GM18861 (cell line): ENCODE results near the gene TAAR1.
"Not testable (repeated sequence)": the region's sequence is repeated elsewhere in the genome, so short reads cannot be mapped to it uniquely, and the experiment has no call there.

Experiments
- ATAC-seq: cut with Tn5 transposase; IDR thresholded peaks from one replicate; pipeline ENCODE4 v1.9.1; 2021; ENCODE audit not compliant: unreplicated experiment

The TAAR1 gene

GRCh38 chr6:132659082-132659481, at the start of gene TAAR1:
Gene TAAR1 (minus strand): TSS chr6:132659182. CDS start chr6:132646003, 13,179 bp downstream.
- no peak for ATAC-seq

GRCh38 chr6:132708771-132709170, 49.8 kb upstream of the TAAR1 start:
- ATAC-seq: no peak

- no peak for ATAC-seq
Observed at GRCh38 chr6:132708002-132708401, 49.0 kb upstream of the TAAR1 start.

GRCh38 chr6:132706756-132707155, 47.8 kb upstream of the TAAR1 start:
- ATAC-seq: not testable (repeated sequence)

GRCh38 chr6:132703936-132704335, 45.0 kb upstream of the TAAR1 start:
- no peak for ATAC-seq

- peak; percentile 73 for ATAC-seq
Observed at GRCh38 chr6:132698608-132699007, 39.6 kb upstream of the TAAR1 start.

GRCh38 chr6:132695773-132696172, 36.8 kb upstream of the TAAR1 start:
- no peak for ATAC-seq

- no peak for ATAC-seq
Observed at GRCh38 chr6:132693478-132693877, 34.5 kb upstream of the TAAR1 start.

- no peak for ATAC-seq
Observed at GRCh38 chr6:132690678-132691077, 31.7 kb upstream of the TAAR1 start.

GRCh38 chr6:132687306-132687705, 28.3 kb upstream of the TAAR1 start:
- no peak for ATAC-seq

GRCh38 chr6:132686531-132686930, 27.5 kb upstream of the TAAR1 start:
- no peak for ATAC-seq

- ATAC-seq: no peak
Observed at GRCh38 chr6:132685009-132685408, 26.0 kb upstream of the TAAR1 start.

- no peak for ATAC-seq
Observed at GRCh38 chr6:132684272-132684671, 25.3 kb upstream of the TAAR1 start.

- no peak for ATAC-seq
Observed at GRCh38 chr6:132683543-132683942, 24.6 kb upstream of the TAAR1 start.

GRCh38 chr6:132679094-132679493, 20.1 kb upstream of the TAAR1 start:
- not testable (repeated sequence) for ATAC-seq

- no peak for ATAC-seq
Observed at GRCh38 chr6:132675749-132676148, 16.8 kb upstream of the TAAR1 start.

- ATAC-seq: no peak
Observed at GRCh38 chr6:132675002-132675401, 16.0 kb upstream of the TAAR1 start.

- no peak for ATAC-seq
Observed at GRCh38 chr6:132673376-132674094, 14.6 kb upstream of the TAAR1 start.

- ATAC-seq: no peak
Observed at GRCh38 chr6:132671295-132671694, 12.3 kb upstream of the TAAR1 start.

- ATAC-seq: no peak
Observed at GRCh38 chr6:132669690-132670291, 10.8 kb upstream of the TAAR1 start.

GRCh38 chr6:132666118-132666517, 7.1 kb upstream of the TAAR1 start:
- no peak for ATAC-seq

- ATAC-seq: no peak
Observed at GRCh38 chr6:132664309-132665034, 5.5 kb upstream of the TAAR1 start.
